ENCODE data around the gene OR13J1.

- TF ChIP-seq REST (IDR thresholded peaks at IDR 0.05; ENCODE audit: unreplicated experiment), result no peak
- TF ChIP-seq CTCF (conservative IDR thresholded peaks at IDR 0.05; ENCODE audit: low read depth in 2 of 2), result no peak
- TF ChIP-seq EZH2 (IDR thresholded peaks at IDR 0.05; ENCODE audit: low read depth, unreplicated experiment), result no peak
- no peak for TF ChIP-seq POLR2AphosphoS5 (IDR thresholded peaks at IDR 0.05; ENCODE audit: low read depth)
- TF ChIP-seq ETS1 (IDR thresholded peaks at IDR 0.05), result no peak
- TF ChIP-seq JUNB (IDR thresholded peaks at IDR 0.05; ENCODE audit: unreplicated experiment), result no peak
- no peak for TF ChIP-seq EZH2phosphoT487 (IDR thresholded peaks at IDR 0.05; ENCODE audit: unreplicated experiment)
- TF ChIP-seq NANOG (IDR thresholded peaks at IDR 0.05; ENCODE audit: borderline replicate concordance), result no peak
Observed at GRCh38 chr9:35872505-35872904, 2.3 kb upstream of the OR13J1 start.

All from GM23338 (cell line).